GM12801 (cell line): ENCODE data around the gene ACTN4.

Experiments
- CTCF ChIP-seq: IDR thresholded peaks from one replicate; pipeline ENCODE4 v1.5.1; 2011; ENCODE audit warnings: control low read depth; ENCODE audit not compliant: insufficient read length; ENCODE audit errors: extremely low read depth

Gene ACTN4

DNA sequence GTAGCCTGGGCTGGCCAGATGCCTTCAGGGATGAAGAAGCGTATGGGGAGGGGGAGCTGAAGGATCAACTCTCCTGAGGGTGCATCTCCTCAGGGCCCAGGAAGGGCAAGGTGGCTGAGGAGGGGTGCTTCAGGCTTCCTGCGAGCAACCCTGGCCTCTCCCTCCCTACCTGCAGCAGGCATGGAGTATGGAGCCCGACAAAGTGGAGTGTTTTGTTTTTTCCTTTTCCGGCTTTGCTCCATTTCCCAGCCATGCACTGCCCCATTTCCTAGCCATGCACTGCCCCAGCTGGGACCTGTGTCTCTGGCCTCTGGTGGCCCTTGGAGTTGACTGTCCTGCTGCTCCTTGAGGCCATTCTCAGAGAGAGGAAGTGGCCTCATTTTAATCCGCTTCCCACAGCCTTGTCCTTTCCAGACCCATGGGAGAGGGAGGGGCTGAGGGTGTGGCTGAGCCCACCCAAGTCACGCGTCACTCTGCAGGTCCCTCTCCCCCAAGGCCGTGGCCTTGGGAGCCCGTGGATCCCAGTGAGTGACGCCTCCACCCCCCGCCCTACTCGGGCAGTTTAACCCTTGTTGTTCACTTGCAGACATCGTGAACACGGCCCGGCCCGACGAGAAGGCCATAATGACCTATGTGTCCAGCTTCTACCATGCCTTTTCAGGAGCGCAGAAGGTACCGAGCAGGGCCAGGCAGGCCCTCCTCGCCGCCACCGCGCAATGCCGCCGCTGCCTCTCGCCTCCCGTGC lies 62.4 kb downstream of the ACTN4 start:
- no peak for TF ChIP-seq CTCF

GRCh38 chr19:38710416-38710702 lies 62.9 kb downstream of the ACTN4 start:
- no peak for TF ChIP-seq CTCF

- TF ChIP-seq CTCF = no peak
Measured at GRCh38 chr19:38710928-38711725, 63.7 kb downstream of the ACTN4 start.

DNA sequence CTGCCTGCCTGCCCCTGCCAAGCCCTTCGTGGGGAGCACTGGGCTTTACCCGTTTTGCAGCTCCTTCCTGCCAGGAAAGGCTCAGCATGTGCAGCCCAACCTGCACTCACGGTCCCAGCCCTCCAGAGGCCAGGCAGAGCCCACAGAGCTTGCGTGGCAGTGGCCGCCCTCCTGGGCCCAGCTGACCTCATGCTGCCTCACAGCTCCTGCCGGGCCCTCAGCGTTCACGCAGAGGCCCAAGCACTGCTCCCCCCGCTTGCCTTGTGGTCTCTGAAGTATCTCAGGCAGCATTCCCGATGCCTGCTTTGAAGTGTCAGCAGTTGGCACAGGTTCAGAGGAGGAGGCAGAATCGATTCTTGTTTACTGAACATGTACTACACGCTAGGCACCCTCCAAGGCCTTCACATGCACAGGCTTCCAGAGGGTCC lies 64.3 kb downstream of the ACTN4 start:
- TF ChIP-seq CTCF = no peak

- TF ChIP-seq CTCF = no peak
Measured at GRCh38 chr19:38712161-38712748, 64.8 kb downstream of the ACTN4 start.

GRCh38 chr19:38713227-38713649 lies 65.8 kb downstream of the ACTN4 start:
- no peak for TF ChIP-seq CTCF

- no peak for TF ChIP-seq CTCF
Measured at GRCh38 chr19:38713865-38714264, 66.4 kb downstream of the ACTN4 start.
